ENCODE data around the gene LRCH1. TPM values are rescaled to one million over a fixed set of nuclear protein-coding genes. Genes with fewer than 3 reads are reported as not detected.

Gene LRCH1
- total RNA-seq, 1 experiment from 2014 or later = 11.7 TPM

- CTCF ChIA-PET = no interaction called here
- Mint-ChIP-seq H3K9me3 (ENCODE audit: low read depth, unreplicated experiment) (no peaks in the 10 kb centered on the region), H3K27ac (ENCODE audit: unreplicated experiment) (peak within 1 kb of the TSS; percentile 82), H3K27me3 (ENCODE audit: unreplicated experiment) (no peaks in the 10 kb centered on the region), H3K36me3 (ENCODE audit: insufficient read depth, unreplicated experiment) (peaks cover 14% of the 10 kb centered on the region), H3K4me1 (ENCODE audit: low read depth, unreplicated experiment) (peaks cover 30% of the 10 kb centered on the region), H3K4me3 (ENCODE audit: low read depth, unreplicated experiment) (peak within 1 kb of the TSS; percentile 87)
- DNase-seq = peak; percentile 90
- intact Hi-C loops (cut with micrococcal nuclease; ENCODE audit: unreplicated experiment) = no loop called here
- TF ChIP-seq, protein P1, sequence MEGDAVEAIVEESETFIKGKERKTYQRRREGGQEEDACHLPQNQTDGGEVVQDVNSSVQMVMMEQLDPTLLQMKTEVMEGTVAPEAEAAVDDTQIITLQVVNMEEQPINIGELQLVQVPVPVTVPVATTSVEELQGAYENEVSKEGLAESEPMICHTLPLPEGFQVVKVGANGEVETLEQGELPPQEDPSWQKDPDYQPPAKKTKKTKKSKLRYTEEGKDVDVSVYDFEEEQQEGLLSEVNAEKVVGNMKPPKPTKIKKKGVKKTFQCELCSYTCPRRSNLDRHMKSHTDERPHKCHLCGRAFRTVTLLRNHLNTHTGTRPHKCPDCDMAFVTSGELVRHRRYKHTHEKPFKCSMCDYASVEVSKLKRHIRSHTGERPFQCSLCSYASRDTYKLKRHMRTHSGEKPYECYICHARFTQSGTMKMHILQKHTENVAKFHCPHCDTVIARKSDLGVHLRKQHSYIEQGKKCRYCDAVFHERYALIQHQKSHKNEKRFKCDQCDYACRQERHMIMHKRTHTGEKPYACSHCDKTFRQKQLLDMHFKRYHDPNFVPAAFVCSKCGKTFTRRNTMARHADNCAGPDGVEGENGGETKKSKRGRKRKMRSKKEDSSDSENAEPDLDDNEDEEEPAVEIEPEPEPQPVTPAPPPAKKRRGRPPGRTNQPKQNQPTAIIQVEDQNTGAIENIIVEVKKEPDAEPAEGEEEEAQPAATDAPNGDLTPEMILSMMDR (IDR thresholded peaks at IDR 0.05; ENCODE audit: unreplicated experiment) = no peak
- TSS peak; percentile 64 for BruUV-seq (replicated peaks)
Measured at GRCh38 chr13:46796515-46797474, 243.8 kb downstream of the LRCH1 start, which contains the start of gene ESD. Gene ESD (minus strand): TSS chr13:46797161. CDS start chr13:46791413, 5,748 bp downstream.

DNA sequence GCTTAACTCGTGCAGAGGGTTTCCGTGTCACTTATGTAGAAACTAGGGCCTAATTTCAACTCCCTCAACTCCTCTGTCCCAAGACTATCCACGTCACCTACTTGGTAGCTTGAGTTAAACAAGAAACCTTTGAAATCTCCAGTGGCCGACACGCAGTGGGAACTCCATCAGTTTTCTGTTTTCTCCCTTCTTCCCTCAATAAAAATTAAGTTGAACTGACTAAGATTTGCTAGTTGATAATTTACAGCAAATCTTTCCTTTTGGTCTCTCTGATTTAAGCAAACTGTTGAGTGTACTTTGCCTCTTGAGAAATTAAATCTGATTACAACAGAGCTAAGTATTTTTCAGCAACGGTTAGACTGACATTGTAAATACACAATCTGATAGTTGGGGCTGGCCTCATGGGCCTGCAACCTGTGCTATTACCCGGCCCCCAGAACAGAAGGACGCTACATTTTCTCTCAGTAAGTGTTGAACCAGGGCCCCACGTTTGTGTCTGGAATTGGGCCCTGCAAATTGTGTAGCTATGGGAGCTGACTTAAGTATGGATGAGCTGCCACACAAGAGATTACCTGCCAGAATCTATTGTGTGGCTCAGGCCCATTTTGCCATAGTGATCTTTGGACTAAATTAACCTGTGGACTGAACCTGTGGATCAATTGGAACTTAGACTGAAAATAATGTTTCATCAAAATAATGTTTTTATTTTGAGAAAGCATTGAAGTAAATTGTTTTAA lies 244.7 kb downstream of the LRCH1 start:
- TF ChIP-seq, protein P1 (IDR thresholded peaks at IDR 0.05; ENCODE audit: unreplicated experiment) = no peak
- Mint-ChIP-seq H3K27ac (ENCODE audit: unreplicated experiment) (peak overlapping the region; percentile 82), H3K9me3 (ENCODE audit: low read depth, unreplicated experiment) (no peaks in the 10 kb centered on the region), H3K4me1 (ENCODE audit: low read depth, unreplicated experiment) (peaks cover 30% of the 10 kb centered on the region), H3K27me3 (ENCODE audit: unreplicated experiment) (no peaks in the 10 kb centered on the region), H3K36me3 (ENCODE audit: insufficient read depth, unreplicated experiment) (peaks cover 14% of the 10 kb centered on the region), H3K4me3 (ENCODE audit: low read depth, unreplicated experiment) (peak overlapping the region; percentile 87)
- CTCF ChIA-PET = no interaction called here
- DNase-seq = no peak
- intact Hi-C loops (cut with micrococcal nuclease; ENCODE audit: unreplicated experiment) = no loop called here
- BruUV-seq (replicated peaks) = no TSS peak

- no peaks in the 10 kb centered on the region for H3K27me3 Mint-ChIP-seq (ENCODE audit: unreplicated experiment)
- H3K36me3 Mint-ChIP-seq (ENCODE audit: insufficient read depth, unreplicated experiment) = peaks cover 14% of the 10 kb centered on the region
- TF ChIP-seq, protein P1 (IDR thresholded peaks at IDR 0.05; ENCODE audit: unreplicated experiment) = no peak
- no peak for DNase-seq
- H3K4me3 Mint-ChIP-seq (ENCODE audit: low read depth, unreplicated experiment) = no peak overlapping the region
- BruUV-seq (replicated peaks) = no TSS peak
- peaks cover 28% of the 10 kb centered on the region for H3K4me1 Mint-ChIP-seq (ENCODE audit: low read depth, unreplicated experiment)
- intact Hi-C loops (cut with micrococcal nuclease; ENCODE audit: unreplicated experiment) = no loop called here
- CTCF ChIA-PET = no interaction called here
- H3K27ac Mint-ChIP-seq (ENCODE audit: unreplicated experiment) = no peak overlapping the region
- no peaks in the 10 kb centered on the region for H3K9me3 Mint-ChIP-seq (ENCODE audit: low read depth, unreplicated experiment)
Measured at GRCh38 chr13:46799139-46799538, 246.2 kb downstream of the LRCH1 start.

DNA sequence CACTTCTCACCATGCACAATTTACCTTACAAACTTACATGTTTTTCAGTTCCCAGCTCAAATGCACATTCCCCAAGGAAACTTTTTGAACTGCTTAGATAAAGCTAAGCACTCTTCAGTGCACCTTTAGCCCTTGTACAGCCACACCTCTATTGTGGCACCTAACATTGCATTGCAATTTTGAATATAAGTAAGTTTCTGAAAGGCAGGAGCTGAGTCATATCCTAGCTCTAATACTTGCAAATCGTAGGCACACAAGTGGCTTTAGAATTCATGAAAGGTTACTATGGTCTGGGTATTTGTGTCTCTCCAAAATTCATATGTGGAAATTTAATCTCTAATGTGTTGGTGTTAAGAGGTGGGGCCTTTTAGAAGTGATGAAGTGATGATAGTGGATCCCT lies 248.9 kb downstream of the LRCH1 start:
- H3K36me3 Mint-ChIP-seq (ENCODE audit: insufficient read depth, unreplicated experiment) = peaks cover 5% of the 10 kb centered on the region
- CTCF ChIA-PET = no interaction called here
- TF ChIP-seq, protein P1 (IDR thresholded peaks at IDR 0.05; ENCODE audit: unreplicated experiment) = no peak
- intact Hi-C loops (cut with micrococcal nuclease; ENCODE audit: unreplicated experiment) = no loop called here
- H3K27me3 Mint-ChIP-seq (ENCODE audit: unreplicated experiment) = no peaks in the 10 kb centered on the region
- H3K27ac Mint-ChIP-seq (ENCODE audit: unreplicated experiment) = no peak overlapping the region
- no peak for DNase-seq
- no TSS peak for BruUV-seq (replicated peaks)
- H3K4me3 Mint-ChIP-seq (ENCODE audit: low read depth, unreplicated experiment) = no peak overlapping the region
- peaks cover 2% of the 10 kb centered on the region for H3K9me3 Mint-ChIP-seq (ENCODE audit: low read depth, unreplicated experiment)
- H3K4me1 Mint-ChIP-seq (ENCODE audit: low read depth, unreplicated experiment) = peaks cover 25% of the 10 kb centered on the region

Other genes with a start within 250 kb of the LRCH1 start
- not detected in 2 replicates for gene RUBCNL, start 165.9 kb upstream of the LRCH1 start, total RNA-seq (2022)
- gene ESD, start 244.0 kb downstream of the LRCH1 start, total RNA-seq (2022) = 65.2 and 71.6 TPM in 2 replicates